ENCODE data around the gene PTPRM. TPM values are rescaled to one million over a fixed set of nuclear protein-coding genes. Genes with fewer than 3 reads are reported as not detected.

The PTPRM gene
- total and polyA plus RNA-seq, 2 experiments from 2014 or later: 30.9 to 62.8 TPM

GRCh38 chr18:8298186-8298585, 731.1 kb downstream of the PTPRM start:
- H3K36me3 ChIP-seq (ENCODE audit: low read depth): no peaks in the 10 kb centered on the region
- H2AFZ ChIP-seq: no peak overlapping the region
- no peak for DNase-seq
- no peaks in the 10 kb centered on the region for H3K9me2 ChIP-seq (ENCODE audit: insufficient read depth)
- H3K9me3 ChIP-seq (ENCODE audit: low read depth): no peaks in the 10 kb centered on the region
- H3K4me1 ChIP-seq (ENCODE audit: insufficient read depth): peaks cover 4% of the 10 kb centered on the region
- no peak overlapping the region for H3K27ac ChIP-seq
- no peaks in the 10 kb centered on the region for H3K27me3 ChIP-seq (replicated peaks; ENCODE audit: insufficient read depth)
- 93 to 98% methylated on average over 2 of the region's 2 CpGs for WGBS, 2 experiments (ENCODE audit: low coverage in 1 of 2, low lambda C conversion rate in 2 of 2, missing lambda C conversion rate in 2 of 2)
- no peak overlapping the region for H3K4me3 ChIP-seq
- H3K79me2 ChIP-seq (ENCODE audit: insufficient read depth): no peaks in the 10 kb centered on the region
- no peak overlapping the region for H3K4me2 ChIP-seq (ENCODE audit: unreplicated experiment)
- in situ Hi-C loops (cut with MboI): no loop called here
- TF ChIP-seq EZH2phosphoT487 (IDR thresholded peaks at IDR 0.05; ENCODE audit: insufficient read depth, low read depth) (no peak), EZH2 (IDR thresholded peaks at IDR 0.05; ENCODE audit: insufficient read depth, poor library complexity, severe bottlenecking) (no peak)
- no peak overlapping the region for H3K9ac ChIP-seq
- H3F3A ChIP-seq (ENCODE audit: insufficient read depth): no peaks in the 10 kb centered on the region; the same call in 1 of the 2 replicates
- H4K20me1 ChIP-seq (ENCODE audit: insufficient read depth): no peaks in the 10 kb centered on the region

GRCh38 chr18:8299054-8299980, 732.2 kb downstream of the PTPRM start:
- Histone ChIP-seq H4K20me1 (ENCODE audit: insufficient read depth) (no peaks in the 10 kb centered on the region), H2AFZ (no peak overlapping the region), H3K79me2 (ENCODE audit: insufficient read depth) (no peaks in the 10 kb centered on the region), H3F3A (ENCODE audit: insufficient read depth) (peaks cover 3% of the 10 kb centered on the region; the same call in 1 of the 2 replicates), H3K9ac (no peak overlapping the region), H3K9me3 (ENCODE audit: low read depth) (no peaks in the 10 kb centered on the region), H3K27me3 (replicated peaks; ENCODE audit: insufficient read depth) (no peaks in the 10 kb centered on the region), H3K36me3 (ENCODE audit: low read depth) (no peaks in the 10 kb centered on the region), H3K27ac (no peak overlapping the region), H3K4me1 (ENCODE audit: insufficient read depth) (peaks cover 13% of the 10 kb centered on the region), H3K4me3 (no peak overlapping the region), H3K4me2 (ENCODE audit: unreplicated experiment) (no peak overlapping the region), H3K9me2 (ENCODE audit: insufficient read depth) (no peaks in the 10 kb centered on the region)
- TF ChIP-seq EZH2 (IDR thresholded peaks at IDR 0.05; ENCODE audit: insufficient read depth, poor library complexity, severe bottlenecking) (no peak), EZH2phosphoT487 (IDR thresholded peaks at IDR 0.05; ENCODE audit: insufficient read depth, low read depth) (no peak)
- WGBS, 2 experiments (ENCODE audit: low coverage in 1 of 2, low lambda C conversion rate in 2 of 2, missing lambda C conversion rate in 2 of 2): 89 to 91% methylated on average over 8 of the region's 8 CpGs
- DNase-seq: no peak
- in situ Hi-C loops (cut with MboI): no loop called here

GRCh38 chr18:8300751-8301410, 733.8 kb downstream of the PTPRM start:
- no peaks in the 10 kb centered on the region for H3K36me3 ChIP-seq (ENCODE audit: low read depth)
- 84 to 89% methylated on average over 6 of the region's 6 CpGs for WGBS, 2 experiments (ENCODE audit: low coverage in 1 of 2, low lambda C conversion rate in 2 of 2, missing lambda C conversion rate in 2 of 2)
- H3K4me2 ChIP-seq (ENCODE audit: unreplicated experiment): no peak overlapping the region
- H2AFZ ChIP-seq: no peak overlapping the region
- H3K9ac ChIP-seq: no peak overlapping the region
- no peak for DNase-seq
- H3K27ac ChIP-seq: no peak overlapping the region
- H3K9me3 ChIP-seq (ENCODE audit: low read depth): no peaks in the 10 kb centered on the region
- H3K27me3 ChIP-seq (replicated peaks; ENCODE audit: insufficient read depth): no peaks in the 10 kb centered on the region
- in situ Hi-C loops (cut with MboI): no loop called here
- H3K79me2 ChIP-seq (ENCODE audit: insufficient read depth): no peaks in the 10 kb centered on the region
- no peaks in the 10 kb centered on the region for H3K9me2 ChIP-seq (ENCODE audit: insufficient read depth)
- peaks cover 3% of the 10 kb centered on the region; the same call in 1 of the 2 replicates for H3F3A ChIP-seq (ENCODE audit: insufficient read depth)
- peaks cover 13% of the 10 kb centered on the region for H3K4me1 ChIP-seq (ENCODE audit: insufficient read depth)
- no peak for TF ChIP-seq EZH2 (IDR thresholded peaks at IDR 0.05; ENCODE audit: insufficient read depth, poor library complexity, severe bottlenecking)
- TF ChIP-seq EZH2phosphoT487 (IDR thresholded peaks at IDR 0.05; ENCODE audit: insufficient read depth, low read depth): no peak
- H3K4me3 ChIP-seq: no peak overlapping the region
- no peaks in the 10 kb centered on the region for H4K20me1 ChIP-seq (ENCODE audit: insufficient read depth)

GRCh38 chr18:8301427-8302172, 734.5 kb downstream of the PTPRM start:
- no peak overlapping the region for H2AFZ ChIP-seq
- no peak overlapping the region for H3K9ac ChIP-seq
- H3K9me3 ChIP-seq (ENCODE audit: low read depth): no peaks in the 10 kb centered on the region
- DNase-seq: no peak
- H3K4me1 ChIP-seq (ENCODE audit: insufficient read depth): peaks cover 13% of the 10 kb centered on the region
- no peaks in the 10 kb centered on the region for H3K27me3 ChIP-seq (replicated peaks; ENCODE audit: insufficient read depth)
- no peaks in the 10 kb centered on the region for H4K20me1 ChIP-seq (ENCODE audit: insufficient read depth)
- no peaks in the 10 kb centered on the region for H3K79me2 ChIP-seq (ENCODE audit: insufficient read depth)
- no peaks in the 10 kb centered on the region for H3K9me2 ChIP-seq (ENCODE audit: insufficient read depth)
- H3K4me2 ChIP-seq (ENCODE audit: unreplicated experiment): no peak overlapping the region
- no peaks in the 10 kb centered on the region for H3K36me3 ChIP-seq (ENCODE audit: low read depth)
- no peak overlapping the region for H3K27ac ChIP-seq
- peaks cover 3% of the 10 kb centered on the region; the same call in 1 of the 2 replicates for H3F3A ChIP-seq (ENCODE audit: insufficient read depth)
- TF ChIP-seq EZH2 (IDR thresholded peaks at IDR 0.05; ENCODE audit: insufficient read depth, poor library complexity, severe bottlenecking) (no peak), EZH2phosphoT487 (IDR thresholded peaks at IDR 0.05; ENCODE audit: insufficient read depth, low read depth) (no peak)
- WGBS, 2 experiments (ENCODE audit: low coverage in 1 of 2, low lambda C conversion rate in 2 of 2, missing lambda C conversion rate in 2 of 2): 94 to 95% methylated on average over 10 of the region's 10 CpGs
- no peak overlapping the region for H3K4me3 ChIP-seq
- in situ Hi-C loops (cut with MboI): no loop called here
